ENCODE results near the gene ACSL1.
"Not testable (repeated sequence)": the region's sequence is repeated elsewhere in the genome, so short reads cannot be mapped to it uniquely, and the experiment has no call there.

Gene ACSL1

DNA sequence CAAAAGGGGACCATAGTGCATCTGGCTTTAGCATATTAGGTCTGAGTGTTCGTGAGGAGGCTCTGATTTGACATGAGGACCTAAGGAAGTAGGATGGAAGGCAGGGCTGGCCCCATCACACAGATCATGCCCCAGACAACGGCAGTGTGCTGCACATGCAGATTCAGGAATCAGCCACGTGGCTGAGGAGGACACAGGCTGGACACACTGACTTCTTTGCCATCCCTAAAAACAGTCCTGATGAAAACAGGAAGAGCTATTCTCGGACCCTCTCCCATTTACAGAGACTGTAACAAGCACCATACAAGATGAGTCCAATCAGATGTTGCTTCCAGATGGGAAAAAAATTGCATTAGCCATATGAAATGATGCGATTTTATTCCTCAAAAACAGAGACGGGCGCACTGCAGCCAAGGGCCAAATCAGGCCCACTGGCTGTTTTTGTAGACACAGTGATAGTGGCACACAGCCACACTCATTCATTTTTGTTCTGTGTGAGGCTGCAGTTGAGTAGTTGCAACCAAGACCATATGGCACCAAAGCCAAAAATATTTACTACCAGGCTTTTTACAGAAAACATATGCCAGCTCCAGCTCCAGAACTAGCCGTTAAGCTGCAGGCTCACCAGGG is 41.0 kb downstream of the ACSL1 start:
- no peak for DNase-seq

DNA sequence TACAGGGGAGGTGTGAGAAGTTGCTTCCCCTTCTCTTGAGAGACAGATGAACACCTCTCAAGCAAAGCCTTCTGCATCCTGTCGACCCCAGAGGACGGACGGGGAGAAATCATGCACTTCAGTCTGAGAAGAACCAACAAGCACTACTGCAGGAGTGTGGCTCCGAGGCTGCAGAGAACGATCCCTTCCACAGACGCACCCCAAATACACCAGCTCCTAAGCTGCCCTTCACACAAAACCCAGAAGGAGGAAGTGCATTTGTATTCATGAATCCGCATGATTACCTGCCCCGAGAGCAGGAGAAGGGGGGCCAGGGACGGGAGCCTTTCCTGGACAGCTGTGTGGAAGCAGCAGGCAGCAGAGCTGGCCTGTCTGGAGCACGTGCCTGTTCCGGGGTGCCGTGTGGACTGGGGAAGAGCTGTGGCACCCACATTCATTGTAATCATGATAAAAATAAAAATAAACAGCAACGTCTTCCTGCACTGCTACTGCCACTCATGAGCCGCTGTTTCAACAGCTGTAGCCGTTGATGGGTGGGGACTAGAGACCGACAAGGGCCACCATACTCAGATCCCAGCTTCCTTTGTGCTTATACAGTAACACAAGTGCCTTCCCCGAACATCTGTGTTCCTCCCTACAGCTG is 42.9 kb downstream of the ACSL1 start:
- DNase-seq, result no peak

DNA sequence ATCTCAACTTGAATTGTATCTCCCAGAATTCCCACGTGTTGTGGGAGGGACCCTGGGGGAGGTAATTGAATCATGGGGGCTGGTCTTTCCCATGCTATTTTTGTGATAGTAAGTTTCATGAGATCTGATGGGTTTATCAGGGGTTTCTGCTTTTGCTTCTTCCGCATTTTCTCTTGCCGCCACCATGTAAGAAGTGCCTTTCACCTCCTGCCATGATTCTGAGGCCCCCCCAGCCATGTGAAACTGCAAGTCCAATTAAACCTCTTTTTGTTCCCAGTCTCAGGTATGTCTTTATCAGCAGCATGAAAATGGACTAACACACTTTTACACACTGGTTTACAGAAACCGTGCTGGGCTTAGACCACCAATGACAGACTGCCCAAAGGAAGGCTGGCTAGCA is 46.6 kb downstream of the ACSL1 start:
- not testable (repeated sequence) for DNase-seq

DNA sequence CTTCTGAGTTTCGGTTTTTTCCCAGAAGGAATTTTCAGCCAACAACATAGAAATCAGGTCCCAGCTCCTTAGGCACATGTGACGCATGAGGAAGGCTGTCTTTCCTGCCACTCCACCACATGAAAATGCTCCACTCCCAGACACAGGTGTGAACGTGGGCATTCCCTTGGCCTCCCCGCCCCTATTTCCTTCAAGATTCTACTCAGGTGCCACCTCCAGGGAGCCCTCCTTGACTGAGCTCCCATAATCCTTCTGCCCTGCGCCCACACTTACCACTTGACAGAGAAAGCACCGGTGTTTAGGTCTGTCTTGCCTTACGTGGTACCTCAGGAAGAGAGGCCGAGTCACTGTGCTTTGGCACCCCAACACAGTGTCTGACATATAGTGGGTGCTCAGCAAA is 47.4 kb downstream of the ACSL1 start:
- no peak for DNase-seq

DNA sequence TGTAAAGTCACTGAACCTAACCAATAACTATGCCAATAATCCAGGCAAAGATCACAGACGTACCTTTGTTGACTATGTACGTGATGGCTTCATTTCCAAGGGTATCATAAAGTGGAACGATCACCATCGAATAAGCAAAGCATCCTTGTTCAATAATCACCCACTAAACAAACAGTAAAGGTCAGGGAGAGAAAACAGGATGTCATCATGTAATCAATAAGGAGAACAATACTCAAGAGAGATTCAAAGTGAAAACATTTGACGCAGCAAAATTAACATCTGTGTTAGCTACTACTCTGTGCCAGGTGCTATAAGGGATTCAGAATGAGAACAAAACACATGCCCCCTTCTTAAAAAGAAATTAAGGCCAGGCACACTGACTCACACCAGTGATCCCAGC is 48.9 kb downstream of the ACSL1 start:
- no peak for DNase-seq

DNA sequence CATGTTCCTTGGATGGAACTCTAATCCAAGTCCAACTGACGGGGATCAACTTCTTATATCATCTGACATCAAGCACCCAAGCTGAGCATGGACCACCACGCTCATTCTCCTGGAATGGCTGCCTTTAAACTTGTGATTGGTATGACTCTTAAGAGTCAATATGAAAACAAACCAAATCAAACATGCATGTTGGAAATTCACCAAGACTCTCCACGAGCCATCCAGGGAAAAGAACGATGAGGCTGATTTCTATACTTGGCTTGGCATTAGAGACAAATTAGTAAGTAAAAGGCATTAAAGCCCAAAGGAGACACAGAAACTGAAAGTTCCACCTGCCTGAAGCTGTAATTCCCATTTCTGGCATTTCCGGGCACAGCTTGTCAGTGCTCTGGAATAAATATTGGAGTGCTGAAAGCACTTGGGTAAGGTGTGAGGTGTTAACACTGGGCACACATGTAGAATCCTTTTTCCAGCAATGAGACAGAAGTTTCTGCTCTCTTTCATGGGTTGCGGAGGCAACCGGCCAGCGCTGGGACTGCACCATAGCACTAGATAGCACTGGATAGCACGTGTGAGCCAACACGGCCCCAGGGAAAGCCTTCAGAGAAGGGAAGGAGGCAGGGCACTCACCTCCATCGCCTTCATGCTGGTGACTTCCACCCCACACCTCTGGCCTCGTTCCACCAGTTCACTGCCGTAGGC is 49.8 kb downstream of the ACSL1 start:
- no peak for DNase-seq

DNA sequence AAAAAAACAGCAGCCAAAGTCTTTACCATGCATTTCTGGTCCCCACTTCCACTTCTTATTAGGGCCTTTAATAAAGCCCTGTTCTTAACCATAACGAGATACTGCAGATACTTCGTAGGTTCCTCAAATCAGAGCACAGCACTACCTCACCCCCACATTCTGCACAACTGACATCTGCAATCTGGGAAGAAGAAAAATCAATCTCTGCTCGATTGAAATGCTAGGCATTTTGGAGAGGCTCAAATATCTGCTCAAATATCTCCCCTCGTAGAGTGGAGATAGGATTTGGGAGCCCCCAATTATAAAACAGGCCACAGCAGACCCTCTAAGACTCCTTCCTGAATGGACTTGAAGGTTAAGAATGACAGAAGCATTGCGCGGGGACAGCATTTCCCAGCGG is 51.6 kb downstream of the ACSL1 start:
- no peak for DNase-seq

DNA sequence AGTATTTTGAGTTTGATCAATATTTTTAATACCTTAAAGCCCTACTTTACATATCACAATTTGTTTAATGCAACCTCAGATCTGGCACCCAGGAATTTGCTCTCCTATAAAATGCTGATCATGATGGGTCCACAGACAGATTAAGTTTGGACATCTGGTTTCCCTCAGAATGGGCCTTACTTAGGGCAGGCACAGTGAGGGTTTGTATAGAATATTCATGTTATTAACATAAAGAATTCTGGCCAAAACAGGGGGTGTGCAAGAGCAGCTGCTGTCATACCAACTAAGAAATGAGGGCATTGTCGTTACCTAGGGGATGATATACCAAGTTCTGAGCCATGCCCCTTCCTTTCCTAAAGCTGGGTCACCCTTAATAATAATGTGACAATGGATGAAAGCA is 54.4 kb downstream of the ACSL1 start:
- DNase-seq, result no peak

DNA sequence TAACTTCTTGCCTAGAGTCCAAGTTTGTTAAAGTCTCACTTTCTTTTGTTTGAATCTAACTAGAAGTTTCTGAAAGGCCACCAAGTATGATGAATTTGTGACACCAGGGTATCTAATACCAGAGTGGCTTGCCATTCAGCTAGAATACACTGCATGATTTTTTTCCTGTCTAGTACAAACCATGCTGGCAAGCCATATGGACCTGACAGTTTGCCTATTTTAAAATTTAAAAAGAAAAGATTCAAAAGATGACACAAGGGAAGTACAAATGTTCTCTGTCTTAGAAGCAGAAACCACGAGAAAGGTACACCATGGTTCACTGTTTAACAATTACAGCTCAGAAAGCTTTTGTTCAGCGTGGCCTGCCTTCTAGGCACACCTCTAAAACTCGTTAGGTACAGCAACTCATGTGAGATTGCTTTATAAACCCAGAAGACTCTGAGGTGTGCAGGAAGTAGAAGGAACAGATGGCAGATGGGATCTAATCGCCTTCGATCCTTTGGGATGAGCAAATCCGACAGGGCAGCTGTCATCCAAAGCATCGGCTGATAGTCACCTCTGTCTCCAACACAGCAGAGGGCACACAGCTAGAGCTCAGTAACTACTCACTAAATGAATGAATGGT is 56.5 kb downstream of the ACSL1 start:
- DNase-seq, result no peak

DNA sequence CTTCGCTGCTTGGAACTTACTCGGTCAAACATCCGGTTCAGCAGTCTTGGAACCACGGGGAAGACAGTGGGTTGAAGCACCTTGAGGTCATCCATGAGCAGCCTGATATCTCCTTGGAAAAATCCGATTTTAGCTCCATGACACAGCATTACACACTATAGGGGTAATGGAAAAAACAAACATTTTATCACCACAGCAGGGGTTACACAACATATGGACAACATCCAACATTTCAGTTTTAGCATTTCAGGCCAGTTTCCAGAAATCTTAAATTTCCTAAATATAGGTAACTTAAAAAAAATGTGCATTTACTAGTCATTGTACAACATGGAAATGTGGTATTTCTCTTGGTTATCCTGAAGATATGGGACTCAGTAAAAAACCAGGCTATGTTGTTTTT is 57.5 kb downstream of the ACSL1 start:
- DNase-seq, result no peak

DNA sequence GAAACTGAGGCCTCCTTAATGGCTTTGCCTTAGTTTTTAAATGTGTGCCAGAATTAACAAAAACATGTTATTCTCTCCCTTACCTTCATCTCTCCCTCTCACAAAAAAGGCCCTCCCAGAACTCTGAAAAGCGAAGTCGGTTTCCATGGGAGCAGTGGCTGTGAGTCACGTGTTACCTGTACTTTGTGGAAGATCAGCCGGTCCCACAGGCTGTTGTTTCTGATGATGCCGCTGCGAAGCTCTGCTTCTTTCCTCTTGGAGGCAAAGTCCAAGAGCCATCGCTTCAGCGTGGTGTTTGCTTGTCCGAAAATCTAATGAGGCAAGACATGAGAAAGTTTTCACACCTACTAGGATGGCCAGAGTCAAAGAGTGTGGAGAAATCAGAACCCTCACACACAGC is 59.3 kb downstream of the ACSL1 start:
- DNase-seq, result no peak

DNA sequence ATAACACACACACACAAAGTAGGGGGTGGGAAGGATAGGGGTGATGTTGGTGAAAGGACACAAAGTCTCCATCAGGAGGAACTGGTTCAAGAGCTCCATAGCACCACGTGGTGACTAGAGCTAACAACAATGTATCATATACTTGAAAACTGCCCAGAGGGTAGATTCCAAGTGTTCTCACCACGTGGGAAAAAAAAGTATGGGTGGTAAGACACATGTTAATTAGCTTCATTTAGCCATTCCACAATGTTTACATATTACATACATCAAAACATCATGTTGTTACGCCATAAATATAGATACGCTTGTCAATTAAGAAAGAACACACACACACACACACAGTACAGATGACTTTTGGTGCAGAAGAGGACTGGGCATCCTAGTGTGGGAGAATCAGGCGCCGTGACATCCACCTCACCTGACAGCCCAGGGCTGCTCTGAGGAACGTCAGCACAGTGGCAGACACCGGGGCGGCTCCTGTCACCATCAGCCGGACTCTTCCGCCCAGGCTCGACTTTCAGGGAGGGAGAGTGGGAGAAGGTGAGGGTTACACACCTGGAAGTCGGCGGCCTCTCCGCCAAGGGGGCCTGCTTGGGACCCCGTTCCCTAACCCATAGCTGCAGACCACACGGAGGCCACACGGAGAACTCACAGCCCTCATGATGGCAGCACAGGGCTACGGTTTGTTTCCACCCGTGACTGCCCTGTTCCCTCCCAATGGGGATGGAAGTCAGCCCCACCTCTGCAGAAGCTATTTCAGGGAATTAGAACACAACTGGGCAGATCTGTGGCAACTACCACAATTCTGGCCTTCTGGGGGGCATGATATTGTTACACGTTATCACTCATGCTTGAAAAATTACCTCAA is 60.1 kb downstream of the ACSL1 start:
- DNase-seq, result no peak

DNA sequence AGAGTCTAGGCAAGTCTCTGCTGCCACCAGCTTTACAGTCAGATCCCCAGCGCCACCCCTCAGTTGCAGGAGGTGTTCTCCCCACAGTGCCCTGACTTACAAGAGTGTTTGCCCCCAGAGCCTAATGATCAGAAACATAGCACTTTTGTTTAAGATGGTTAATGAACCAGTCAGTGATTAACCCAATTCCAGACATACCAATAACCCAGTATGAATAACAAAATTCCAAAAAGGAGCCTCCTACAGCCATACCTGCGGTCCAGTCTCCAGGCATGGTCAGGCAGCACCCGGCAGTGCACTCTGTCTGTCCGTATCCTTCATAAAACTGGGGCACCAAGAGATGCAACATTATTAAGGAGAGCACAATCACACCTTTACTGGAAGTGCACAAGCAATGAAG is 61.2 kb downstream of the ACSL1 start:
- no peak for DNase-seq

DNA sequence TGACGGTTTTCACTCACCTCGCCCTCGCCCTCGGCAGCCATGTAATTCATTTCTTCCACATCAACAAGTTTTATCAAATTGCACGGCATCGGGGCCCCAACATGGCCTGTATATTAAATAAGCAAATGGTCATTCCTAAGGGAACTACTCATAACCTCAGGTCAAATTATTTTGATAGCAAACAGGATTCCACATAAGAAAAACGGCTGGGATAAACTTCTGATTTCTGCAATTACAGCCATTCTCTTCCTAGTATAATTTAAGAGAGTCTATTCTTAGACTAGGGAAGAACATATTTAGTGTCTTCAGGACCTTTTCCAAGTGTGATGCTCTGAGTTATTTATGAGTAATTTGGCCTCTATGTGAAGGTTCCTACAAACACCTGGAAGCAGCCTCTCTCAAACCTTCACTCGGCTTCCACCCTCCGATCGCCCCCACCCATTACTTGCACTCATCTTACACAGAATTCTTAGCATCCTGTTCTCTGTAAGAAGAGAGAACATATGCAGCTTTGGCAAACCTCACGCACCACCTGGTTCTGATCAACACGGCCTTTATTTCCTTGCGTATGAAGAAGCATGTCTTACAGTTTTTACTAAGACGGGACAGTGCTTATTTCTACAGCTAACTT is 62.5 kb downstream of the ACSL1 start:
- DNase-seq, result no peak

DNA sequence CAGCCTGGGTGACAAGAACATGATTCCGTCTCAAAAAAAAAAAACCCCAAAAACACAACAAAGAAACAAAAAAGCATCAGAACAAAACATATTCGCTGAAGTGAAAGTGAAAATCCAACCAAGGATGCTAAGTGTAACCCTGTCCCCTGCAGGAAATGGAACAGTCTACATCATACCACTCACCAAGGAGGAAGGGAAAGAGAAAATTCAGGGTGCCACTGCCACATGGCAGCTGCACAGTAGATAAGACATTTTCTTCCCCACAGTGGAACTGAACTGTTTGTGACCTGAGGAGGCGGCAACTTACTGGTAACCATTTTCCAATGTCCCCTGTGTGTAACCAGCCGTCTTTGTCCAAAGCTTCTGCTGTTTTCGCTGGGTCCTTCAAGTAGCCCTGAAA is 63.7 kb downstream of the ACSL1 start:
- no peak for DNase-seq

DNA sequence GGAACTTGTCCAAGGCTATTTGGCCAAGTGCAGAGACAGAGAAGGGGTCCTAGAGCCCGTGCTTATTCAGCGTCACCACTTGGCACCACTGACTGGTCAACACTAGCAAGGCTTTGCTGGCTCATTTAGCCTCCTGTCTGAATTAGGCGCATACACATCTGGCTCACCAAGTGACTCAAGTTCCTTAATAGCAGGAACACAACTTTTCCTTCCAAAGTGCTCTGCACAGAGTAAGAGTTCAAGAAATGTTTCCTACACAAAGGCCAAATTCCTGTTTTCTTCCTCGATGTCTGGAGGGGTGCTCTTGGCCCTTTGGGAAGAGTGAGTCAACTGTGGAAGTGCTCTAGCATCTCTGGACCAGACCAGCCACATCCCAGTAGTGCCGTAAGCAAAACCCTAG is 65.1 kb downstream of the ACSL1 start:
- no peak for DNase-seq

DNA sequence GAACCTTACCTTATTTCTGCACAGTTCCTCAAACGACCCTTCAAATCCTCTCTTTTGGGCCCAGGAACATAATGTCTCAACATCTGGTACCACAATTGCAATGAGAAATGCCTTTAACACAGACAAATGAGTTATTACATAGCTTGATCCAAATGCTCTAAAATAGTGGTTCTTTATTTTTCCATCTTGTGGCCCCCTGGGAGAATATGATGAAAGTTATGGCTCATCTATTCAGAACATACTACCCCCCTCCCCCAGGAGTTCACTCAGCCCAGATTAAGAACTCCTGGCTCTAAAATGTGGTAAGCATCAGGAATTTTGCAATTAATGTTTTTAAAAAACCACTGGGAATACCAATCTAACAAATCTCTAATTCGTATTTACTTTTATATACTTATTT is 68.0 kb downstream of the ACSL1 start:
- no peak for DNase-seq

DNA sequence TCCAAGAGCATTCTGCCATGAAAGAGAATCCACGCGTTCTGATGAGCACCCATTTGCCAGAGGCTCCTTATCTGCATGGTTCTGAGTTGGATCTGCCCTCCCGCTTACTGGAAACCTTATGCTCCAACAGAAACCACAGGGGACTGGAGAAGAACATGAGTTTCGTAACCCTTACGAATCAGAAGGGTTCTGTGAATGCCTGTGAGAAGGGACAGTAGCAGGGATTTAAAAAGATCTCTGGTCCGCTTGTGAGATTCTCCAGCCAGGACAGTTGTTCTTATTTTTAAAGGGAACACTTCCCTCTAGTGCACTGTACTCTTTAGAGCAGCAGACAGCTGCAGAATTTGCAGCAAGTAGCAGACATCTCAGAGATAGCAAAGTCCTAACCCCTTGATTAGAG is 69.4 kb downstream of the ACSL1 start:
- no peak for DNase-seq

DNA sequence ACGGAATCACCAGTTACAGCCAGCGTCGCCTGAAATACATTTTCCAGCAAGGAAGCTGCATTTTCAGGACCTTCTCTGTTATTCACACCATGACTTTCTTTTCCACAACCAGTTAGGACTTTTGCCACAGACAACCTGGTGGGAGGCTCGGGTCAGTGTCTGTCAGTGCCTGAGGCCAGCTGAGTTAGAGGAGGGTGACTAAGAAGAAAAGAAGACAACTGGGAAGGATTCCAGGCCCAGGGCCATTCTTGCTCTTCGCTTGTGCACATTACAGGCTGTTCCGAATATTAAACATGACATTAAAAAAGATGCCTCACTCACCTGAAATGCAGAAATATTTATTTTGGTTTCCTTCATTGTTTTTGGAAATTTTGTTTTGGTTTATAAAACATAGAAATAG is 70.5 kb downstream of the ACSL1 start:
- DNase-seq, result no peak

DNA sequence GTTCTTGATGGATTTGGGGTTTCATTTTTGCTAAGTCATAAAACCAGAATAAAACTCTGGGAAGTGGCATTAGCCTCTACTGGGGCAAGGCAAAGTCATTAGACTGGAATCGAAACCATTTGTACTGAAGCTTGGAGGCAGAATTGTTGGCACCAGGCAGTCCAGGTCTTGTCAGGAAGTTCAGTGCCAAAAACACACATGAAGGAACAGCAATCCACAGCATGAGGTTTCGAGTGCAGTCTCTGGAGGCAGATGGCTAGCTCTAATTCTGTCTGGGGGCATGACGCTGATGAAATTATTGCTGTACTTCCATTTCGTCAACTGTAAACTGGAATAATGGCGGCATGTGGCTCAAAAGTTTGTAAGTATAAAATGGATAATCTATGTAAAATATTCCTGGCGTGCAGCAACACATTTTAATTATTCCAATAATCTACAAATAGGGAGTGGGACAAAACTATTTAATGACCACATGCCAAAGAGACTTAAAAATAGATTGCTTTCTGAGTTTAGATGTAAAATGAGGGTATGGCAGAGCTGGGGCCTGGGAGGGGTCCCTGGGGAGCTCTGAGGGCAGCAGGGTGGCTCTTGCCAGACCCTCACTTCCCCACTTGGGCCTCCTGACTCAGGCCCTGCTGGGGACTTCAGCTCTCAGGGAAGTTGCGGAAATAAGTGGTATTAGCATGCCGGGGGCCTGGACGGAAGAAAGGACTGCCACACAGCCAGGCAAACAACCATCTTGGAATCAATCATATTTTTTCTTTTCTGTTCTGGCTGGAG is 73.1 kb downstream of the ACSL1 start:
- no peak for DNase-seq

DNA sequence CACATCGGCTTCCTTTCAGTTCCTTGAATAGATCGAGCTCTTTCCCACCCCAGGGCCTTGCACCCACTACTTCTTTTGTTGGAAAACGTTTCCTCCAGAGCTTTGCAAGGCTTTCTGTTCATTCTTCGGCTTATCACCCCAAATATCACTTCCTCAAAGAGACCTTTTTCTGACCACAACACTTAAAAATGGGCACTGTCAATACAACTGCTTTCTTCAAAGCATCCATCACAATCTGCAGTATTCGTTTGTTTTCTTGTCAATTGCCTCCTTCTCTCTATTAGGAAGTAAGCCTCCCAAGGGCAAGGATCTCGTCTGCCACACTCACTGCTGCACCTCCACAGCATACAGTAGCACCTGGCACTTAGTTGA is 74.2 kb downstream of the ACSL1 start:
- DNase-seq, result no peak

Measured in NCI-H1092 treated with DMSO at 0.1 percent for 48 hours (cell line).